HG03378 (cell line): Measurements from ENCODE around the gene ZNF607.
"Not testable (repeated sequence)": the region's sequence is repeated elsewhere in the genome, so short reads cannot be mapped to it uniquely, and the experiment has no call there.

Source experiments
- ATAC-seq: cut with Tn5 transposase; IDR thresholded peaks from one replicate; pipeline ENCODE4 v1.9.1; 2021; ENCODE audit warnings: mild to moderate bottlenecking, moderate library complexity; ENCODE audit not compliant: unreplicated experiment

The ZNF607 gene

DNA sequence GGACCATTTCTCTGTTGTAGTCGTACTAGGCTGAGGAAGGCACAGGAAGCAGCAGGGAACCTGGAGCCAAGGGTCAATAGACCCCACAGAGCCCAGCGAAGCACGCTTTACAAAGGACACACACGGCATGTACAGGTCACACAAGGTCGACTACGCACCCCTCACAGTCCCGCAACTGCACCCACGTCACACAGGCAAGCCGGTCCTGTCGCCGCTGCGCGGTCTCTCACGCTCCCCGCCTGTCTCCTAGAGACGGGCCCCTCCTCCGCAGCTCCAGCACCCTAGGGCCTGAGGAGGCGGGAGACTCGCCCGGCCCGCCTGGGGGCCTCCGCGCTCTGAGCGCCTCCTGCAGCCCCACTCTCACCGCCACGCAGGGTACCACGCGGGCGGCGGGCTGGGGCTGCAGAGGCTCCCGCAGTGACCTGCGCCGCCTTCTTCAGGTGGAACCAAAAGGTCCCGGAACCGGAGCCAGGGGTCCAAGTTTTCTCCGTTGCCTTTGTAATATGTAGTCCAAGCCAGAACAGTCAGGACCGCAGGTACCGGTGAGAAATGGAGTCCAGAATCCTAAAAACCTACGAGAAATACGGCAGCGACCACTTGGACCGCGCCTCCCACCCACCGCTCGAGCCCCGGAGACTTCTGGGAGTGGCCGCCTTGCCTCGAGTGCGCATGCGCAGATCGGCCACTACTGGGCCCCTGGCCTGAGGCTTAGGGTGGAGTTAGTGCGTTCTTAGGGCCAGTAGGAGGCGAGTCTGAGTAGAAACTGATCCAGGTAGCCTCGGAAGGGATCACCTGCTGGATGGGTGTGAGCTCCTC, at the start of gene ZNF607:
TSS of gene ZNF607 (minus strand) at position 651 of the 816 bp plus-strand sequence. CDS start 8,143 bp downstream, outside the sequence.
- ATAC-seq, result peak; percentile 72

DNA sequence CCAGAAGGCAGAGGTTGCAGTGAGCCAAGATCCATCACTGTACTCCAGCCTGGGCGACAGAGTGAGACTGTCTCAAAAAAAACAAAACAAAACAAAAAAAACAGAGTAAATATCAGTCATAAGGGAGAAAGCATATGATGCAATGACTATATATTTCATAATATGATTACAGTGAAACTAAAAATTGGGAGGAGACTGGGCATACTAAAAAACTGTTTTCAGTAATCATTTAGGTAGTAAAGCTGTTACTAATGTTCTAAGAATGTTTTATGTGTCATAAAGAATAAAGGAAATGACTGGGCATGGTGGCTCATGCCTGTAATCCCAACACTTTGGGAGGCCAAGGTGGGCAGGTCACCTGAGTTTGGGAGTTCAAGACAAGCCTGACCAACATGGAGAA, 43.9 kb upstream of the ZNF607 start:
- ATAC-seq, result no peak

DNA sequence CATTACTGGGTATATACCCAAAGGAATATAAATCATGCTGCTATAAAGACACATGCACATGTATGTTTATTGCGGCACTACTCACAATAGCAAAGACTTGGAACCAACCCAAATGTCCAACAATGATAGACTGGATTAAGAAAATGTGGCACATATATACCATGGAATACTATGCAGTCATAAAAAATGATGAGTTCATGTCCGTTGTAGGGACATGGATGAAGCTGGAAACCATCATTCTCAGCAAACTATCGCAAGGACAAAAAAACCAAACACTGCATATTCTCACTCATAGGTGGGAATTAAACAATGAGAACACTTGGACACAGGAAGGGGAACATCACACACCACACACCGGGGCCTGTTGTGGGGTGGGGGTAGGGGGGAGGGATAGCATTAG, 38.1 kb upstream of the ZNF607 start:
- ATAC-seq, result not testable (repeated sequence)

DNA sequence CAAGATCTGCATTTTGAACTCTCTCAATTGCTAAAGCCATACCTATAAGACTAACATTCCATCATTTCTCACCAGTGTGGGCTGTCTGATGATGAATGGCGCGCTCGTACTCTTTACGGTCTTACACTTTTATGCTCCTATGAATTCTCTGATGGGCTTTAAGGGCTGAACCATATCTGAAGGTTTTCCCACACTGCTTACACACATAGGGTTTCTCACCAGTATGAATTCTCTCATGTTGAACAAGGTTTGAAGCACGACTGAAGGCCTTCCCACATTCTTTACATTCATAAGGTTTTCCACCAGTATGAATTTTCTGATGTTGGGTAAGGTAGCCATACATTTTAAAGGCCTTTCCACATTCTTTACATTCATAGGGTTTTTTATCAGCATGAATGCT, 18.8 kb upstream of the ZNF607 start:
- no peak for ATAC-seq

DNA sequence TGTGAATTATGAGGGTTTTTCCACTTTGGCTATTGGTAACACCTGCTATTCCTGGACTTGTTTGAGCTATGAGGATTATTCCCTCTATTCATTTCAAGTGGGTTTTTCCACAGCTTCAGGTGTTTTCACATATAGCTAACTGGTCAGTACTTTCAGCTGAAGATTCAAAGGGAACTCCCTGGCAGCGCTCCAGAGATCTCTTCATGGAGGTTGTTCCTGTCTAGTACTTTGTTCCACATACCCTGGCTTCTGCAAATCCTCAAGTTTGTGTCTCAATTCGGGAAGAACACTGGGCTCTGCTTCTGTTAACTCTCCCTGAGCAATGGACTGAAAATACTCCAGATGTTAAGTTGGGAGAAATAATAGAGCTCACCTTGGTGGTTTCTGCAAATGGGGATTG, 5.6 kb upstream of the ZNF607 start:
- no peak for ATAC-seq

DNA sequence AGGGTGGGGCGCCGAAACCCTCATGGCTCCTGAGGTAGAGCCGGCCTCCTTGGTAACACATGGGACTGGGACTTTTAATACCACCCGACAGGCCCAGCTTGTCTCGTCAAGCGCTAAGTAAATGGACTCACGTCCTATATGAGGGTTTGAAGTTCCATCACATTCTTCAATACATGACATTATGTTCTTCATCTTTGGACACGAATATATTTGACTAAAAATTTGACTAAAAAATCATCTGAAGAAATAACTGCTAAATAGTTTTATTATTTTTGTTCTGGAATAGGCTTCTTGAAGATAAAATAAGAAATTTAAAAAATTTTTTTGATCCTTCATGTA, 335 bp upstream of the ZNF607 start:
- ATAC-seq, result no peak

DNA sequence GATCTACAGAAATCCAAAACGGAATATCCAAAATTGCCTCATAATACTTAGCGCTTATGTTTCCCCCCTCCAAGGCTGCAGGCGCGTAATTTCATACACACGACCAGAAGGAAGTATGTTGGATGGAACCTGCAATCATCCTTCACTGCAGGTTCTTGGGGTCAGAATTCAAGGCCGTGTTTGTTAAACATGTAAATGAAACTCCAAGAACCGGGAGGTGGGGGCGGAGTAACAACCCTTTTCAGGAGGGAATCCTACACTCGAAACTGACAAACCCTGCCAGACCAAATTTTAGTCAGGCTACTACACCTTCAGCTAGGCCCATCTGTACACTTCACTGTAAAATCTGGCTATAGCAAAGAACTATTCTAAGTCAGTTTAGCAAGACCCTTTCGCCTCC, 1.3 kb downstream of the ZNF607 start:
- ATAC-seq, result no peak

DNA sequence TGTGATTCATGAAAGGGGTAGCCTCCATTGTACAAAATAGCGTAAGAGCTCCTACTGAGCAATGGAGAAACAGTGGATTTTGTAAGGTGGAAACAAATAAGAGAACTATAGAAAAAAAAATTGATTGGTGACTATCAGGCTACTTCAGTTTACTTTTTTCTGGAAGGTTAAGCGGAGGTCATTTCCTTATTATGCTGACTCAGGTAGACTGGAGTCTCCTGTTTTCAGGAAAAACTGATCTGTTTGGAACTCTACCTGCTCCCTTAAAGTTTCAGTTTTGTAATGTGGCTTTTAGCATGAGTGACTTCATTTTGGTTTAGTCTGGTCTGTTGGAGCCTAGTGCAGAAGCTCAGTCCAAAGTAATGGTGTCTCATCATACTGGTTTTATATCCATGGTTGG, 3.4 kb downstream of the ZNF607 start:
- ATAC-seq, result no peak

DNA sequence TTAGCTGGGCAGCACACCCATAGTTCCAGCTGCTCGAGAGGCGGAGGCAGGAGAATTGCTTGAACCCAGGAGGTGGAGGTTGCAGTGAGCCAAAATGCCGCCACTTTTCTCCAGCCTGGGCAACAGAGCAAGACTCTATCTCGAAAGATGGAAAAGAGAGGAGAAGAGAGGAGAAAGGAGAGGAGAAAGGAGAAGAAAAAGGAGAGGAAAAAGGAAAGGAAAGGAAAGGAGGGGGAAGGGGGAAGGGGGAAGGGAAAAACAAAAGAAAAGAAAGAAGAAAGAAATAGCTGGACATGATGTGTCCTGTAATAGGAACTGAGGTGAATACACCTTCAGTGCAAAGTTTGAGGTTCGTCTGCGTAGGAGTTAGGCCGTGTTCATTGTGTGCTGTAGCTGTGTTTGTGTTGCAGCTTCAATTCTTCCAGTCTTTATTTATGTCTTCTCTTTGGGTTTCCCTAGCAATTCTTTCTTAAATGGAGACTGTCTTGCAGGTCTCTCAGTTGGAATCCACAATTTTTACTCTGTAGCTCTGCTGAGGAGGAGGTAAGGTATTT, 13.4 kb downstream of the ZNF607 start:
- no peak for ATAC-seq

DNA sequence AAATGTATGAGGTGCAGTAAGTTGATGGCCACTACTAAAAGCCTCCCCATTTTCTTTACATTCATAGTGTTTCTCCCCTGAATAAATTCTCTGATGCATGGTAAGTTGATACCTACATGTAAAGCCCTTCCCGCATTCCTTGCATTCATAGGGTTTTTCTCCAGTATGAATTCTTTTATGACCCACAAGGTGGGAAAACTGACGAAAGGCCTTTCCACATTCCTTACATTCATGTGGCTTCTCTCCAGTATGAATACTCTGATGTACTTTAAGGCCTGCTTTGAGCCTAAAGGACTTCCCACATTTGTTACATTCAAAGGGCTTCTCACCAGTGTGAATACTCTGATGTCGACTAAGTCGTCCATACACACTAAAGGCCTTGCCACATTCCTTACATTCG, 20.5 kb downstream of the ZNF607 start:
- no peak for ATAC-seq

DNA sequence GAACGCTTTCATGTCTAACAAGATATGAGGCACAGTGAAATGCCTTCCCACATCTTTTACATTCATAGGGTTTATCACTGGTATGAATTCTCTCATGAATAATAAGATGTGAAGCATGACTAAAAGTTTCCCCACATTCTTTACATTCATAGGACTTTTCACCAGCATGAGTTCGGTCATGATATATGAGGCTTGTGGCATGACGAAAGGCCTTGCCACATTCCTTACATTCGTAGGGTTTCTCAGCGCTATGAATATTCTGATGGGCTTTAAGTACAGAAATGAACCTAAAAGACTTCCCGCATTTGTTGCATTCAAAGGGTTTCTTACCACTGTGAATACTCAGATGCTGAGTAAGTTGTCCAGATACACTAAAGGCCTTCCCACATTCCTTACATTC, 21.3 kb downstream of the ZNF607 start:
- ATAC-seq, result no peak

DNA sequence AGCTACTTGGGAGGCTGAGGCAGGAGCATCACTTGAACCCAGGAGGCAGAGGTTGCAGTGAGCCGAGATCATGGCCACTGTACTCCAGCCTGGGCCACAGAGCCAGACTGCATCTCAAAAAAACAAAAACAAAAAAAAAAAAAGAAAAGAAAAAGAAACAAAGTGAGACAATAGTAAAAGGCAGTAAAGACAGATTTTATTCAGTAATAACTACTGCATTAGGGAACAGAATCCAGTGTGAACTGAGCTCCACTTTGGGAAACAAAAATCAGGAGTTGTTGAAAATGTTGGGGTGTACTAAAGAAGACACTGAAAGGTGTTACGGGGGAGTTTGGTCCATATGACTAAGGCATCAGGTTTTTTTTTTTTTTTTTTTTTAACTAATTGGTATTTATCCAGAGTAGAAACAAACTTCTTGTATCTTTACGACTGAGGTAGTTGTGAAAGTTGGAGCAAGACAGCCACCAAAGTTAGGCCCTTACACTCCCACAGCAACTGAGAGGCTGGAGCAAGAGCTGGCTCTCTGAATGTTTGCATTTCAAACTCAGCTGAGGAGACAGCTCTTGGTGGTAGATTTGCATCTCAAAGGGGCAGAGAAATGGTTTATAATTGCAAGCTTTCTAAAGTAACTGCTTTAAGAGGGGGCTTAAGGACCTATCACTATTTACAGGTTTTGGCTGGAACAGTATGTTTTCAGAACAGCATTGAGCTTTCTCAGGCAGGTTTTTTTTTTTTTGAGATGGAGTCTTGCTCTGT, 24.2 kb downstream of the ZNF607 start:
- ATAC-seq, result no peak

DNA sequence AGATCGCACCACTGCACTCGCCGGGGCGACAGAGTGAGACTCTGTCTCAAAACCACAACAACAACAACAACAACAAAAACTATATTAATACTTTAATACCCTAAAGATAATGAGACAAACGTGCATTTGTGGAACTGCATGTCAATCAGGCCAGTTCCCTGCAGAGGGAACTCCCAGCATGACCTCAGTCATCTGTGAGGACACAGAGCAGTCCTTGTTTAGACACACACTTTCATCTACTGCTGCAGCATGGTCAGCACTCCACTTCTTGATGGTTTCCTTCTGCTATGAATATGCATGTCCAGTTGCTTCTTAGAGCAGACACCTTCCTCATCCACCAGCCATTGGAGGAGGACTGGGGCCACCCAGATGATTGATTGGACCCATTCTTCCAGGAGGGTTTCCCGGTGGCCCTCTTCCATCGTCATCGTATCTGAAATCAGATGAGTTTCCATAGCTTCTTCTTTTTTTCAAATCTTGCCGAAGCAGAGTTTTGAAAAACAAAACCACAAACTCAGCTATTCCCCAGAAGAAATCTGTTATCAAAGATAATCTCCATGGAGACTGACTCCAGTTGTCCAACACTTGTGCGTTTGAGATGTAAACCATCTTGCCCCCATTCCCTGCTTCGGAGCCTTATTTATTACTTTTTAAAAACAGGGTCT, 26.5 kb downstream of the ZNF607 start:
- ATAC-seq, result no peak

DNA sequence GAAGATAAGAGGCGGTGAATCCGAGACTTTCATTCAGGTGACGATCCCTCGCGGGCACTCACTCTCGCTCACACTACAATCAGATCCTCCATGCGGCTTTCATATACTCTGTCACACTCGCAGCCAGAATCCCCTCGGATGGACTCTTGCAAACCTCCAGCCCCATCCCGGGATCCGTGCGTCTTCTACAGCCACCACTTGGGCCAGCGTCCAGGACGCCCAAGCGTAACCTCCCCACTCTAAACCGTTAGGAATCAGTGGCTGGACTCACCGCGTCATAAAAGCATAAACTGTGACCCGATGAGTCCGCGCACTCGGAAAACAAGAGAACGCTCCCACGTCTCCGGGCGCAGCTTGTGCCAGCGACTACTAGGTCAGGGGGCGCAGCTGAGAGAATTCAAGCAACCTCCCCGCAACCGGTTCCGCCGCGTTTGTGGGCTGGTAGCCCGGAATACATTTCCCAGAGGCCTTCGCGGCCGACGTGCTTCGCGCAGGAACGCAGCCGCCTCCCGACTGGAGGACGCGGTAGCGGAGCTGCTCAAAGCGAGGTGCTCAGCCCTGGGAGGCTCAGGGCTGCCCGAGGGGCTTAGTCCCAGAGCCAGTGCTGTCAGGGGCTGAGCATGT, 27.6 kb downstream of the ZNF607 start:
- ATAC-seq, result no peak

DNA sequence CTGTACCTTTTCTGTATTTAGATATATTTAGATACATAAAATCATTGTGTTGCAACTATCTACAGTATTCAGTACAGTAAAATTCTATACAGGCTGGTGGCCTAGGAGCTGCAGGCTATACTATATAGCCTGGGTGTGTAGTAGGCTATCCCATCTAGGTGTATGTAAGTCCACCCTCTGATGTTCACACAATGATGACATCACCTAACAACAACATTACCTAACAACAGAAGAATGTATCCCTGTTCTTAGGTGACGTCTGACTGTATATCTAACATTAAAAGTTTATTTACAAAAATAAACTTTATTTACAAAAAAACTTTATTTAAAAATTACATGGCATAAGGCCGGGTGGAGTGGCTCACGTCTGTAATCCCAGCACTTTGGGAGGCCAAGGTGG, 36.0 kb downstream of the ZNF607 start:
- ATAC-seq, result no peak

DNA sequence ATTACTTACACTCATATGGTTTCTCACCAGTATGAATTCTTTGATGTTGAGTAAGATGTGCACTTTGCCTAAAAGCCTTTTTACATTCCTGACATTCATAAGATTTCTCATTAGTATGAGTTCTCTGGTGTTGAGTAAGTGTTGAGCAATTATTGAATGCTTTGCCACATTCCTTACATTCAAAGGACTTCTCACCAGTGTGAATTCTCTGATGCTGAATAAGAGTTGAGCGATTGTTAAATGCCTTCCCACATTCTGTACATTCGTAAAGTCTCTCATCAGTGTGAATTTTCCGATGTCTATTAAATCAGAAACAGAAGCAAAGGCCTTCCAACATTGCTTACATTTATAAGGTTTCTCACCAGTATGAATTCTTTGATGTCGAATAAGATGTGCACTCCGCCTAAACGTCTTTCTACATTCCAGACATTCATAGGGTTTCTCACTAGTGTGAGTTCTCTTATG, 50.1 kb downstream of the ZNF607 start:
- no peak for ATAC-seq

DNA sequence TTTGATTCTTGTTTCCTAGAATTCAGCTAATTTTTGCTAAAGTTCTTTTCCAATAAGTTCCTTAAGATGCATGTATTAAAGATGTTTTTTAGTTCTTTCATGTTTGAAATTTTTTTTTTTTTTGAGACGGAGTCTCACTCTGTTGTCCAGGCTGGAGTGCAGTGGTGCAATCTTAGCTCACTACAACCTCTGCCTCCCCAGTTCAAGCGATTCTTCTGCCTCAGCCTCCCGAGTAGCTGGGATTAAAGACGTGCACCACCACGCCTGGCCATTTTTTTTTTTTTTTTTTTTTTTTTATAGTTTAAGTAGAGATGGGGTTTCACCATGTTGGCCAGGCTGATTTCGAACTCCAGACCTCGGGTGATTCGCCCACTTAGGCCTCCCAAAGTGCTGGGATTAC, 62.4 kb downstream of the ZNF607 start:
- ATAC-seq, result not testable (repeated sequence)

DNA sequence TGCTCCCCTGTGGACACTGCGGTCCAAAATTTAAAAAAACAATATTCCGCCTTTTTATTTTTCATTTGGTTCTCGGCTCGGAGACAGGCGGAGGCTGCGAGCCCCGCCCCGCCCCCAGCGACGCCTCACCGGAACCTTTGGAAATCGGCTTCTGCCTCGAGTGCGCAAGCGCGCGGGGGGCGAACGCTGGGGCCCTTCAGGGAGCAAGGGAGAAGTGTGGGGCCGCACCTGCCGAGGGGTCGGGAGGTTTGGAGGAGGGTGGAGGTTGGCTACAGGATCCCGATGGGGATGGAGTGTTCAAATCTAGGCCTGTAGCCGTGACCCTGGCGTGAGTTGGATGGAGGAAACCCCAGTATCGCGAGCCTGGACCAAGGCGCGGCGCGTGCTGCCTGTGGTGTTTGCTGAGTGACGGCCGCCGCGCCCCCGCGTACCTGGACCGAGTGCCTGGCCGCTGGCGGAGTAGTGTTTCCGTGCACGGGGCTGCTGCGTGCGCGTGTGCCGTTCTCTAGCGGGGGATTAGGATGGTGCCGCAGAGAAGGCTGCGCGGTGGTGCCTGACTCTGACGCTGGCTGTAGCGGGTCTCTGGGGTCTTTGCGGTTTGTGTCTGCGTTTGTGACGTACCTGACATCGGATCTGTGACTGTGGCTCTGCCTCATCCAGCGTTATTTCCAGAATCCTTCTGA, 63.7 kb downstream of the ZNF607 start:
- ATAC-seq, result peak; percentile 62

DNA sequence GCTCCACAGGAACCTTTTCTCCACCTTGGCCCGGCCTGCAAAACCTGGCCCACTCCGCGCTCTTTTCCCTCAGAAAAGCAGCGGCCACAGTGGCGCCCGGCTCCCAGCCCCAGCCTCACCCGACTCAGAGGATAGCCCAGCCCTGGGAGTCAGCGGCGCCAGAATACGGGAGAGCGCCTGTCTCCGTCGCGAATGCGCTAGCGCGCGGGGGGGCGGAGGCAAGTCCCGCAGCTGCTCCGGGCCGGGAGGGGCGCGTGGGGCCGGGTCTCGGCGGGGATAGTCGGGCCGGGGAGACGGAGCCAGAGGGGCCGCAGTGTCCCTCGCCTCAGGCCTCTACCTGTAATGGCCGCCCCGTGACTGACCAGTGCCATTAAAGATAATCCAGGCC, 64.3 kb downstream of the ZNF607 start, which contains the start of gene ZFP30:
TSS of gene ZFP30 (minus strand) at position 165 of the 388 bp plus-strand sequence. CDS start 7,643 bp downstream, outside the sequence.
- peak; percentile 51 for ATAC-seq

DNA sequence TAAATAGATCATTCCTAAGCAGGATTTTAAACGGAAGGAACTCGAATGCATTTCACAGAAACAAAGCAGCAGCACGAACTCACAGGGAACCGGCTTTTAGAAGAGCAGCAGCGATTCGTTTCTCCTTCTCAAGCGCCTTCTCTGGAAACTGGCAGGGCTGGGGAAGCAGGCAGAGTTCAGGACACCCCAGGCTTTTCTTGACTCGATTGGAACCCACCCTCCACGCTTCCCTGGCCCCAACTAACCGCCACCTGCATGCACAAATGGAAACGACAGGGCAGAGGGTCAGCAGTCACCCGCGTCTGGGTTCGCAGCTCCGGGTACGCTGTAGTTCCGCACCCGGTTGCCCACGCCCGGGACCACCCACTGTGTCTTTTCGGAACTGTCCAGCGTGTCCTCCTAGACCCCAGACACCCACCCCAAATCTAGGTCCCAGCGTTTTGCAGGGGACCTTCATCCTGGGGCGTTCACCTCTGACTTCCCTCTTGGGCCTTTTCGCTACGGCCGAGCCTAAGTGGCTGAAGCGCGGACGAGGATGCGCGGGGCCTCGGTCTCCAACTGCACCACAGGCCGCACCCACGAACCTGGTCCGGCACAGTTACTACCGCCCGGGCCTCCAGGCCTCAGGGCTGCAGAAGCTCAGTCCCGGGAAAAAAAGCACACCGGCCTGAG, 64.8 kb downstream of the ZNF607 start:
- peak; percentile 38 for ATAC-seq
